SK-N-SH (cell line): ENCODE data around the gene MRPS27. TPM values are rescaled to one million over a fixed set of nuclear protein-coding genes. Genes with fewer than 3 reads are reported as not detected.
A peak's percentile ranks its signal among the peaks of the same experiment; 100 is the strongest.

Experiments used
- CTCF ChIA-PET: fragments of 300-600, 350-600 bp; formaldehyde crosslinking; extraction: SDS; loops from one replicate; lab custom pipeline; 2021; lab: Yijun Ruan, JAX
- POLR2A ChIA-PET: fragments of 350-600 bp; sonication (Branson Sonifier 250); formaldehyde crosslinking; extraction: SDS; loops from one replicate; lab custom pipeline; 2020; ENCODE audit warnings: antibody characterized with exemption, inconsistent platforms; lab: Yijun Ruan, JAX
- DNase-seq: peaks from one replicate; pipeline ENCODE4 v3.0.0; 2012
- H2AFZ ChIP-seq: fragments of 200-600 bp; sonication (generic); 2 replicates; pipeline ENCODE4 v1.8.1; 2016; ENCODE audit warnings: antibody characterized with exemption, mild to moderate bottlenecking, low read depth
- H3F3A ChIP-seq: fragments of 200-600 bp; sonication (generic); replicated peaks from 2 replicates; pipeline ENCODE3; 2016; ENCODE audit warnings: antibody characterized with exemption, mild to moderate bottlenecking; ENCODE audit not compliant: insufficient read depth
- H3K27ac ChIP-seq, 2 experiments: fragments of 200-500 bp in 1 of 2; fragments of 200-600 bp in 1 of 2; sonication (Bioruptor generic) in 1 of 2; sonication (generic), shearing (Covaris generic) in 1 of 2; 2 replicates each; pipeline versions ENCODE4 v1.5.1 to v1.6.1; 2014 to 2016; ENCODE audit warnings: low read depth in 2 of 2, inconsistent platforms in 1 of 2, low read length in 1 of 2, mild to moderate bottlenecking in 1 of 2, mixed read lengths in 1 of 2
- H3K27me3 ChIP-seq: fragments of 200-600 bp; sonication (generic), shearing (Covaris generic); 2 replicates; pipeline ENCODE4 v1.6.1; 2016; ENCODE audit warnings: mixed run types; ENCODE audit not compliant: insufficient read depth
- H3K36me3 ChIP-seq, 2 experiments: fragments of 200-500 bp in 1 of 2; fragments of 200-600 bp in 1 of 2; sonication (Bioruptor generic) in 1 of 2; sonication (generic) in 1 of 2; replicated peaks in 1 of 2; 2 replicates each; pipeline versions ENCODE3 to v1.5.1; 2014 to 2016; ENCODE audit warnings: low read length in 1 of 2, mild to moderate bottlenecking in 1 of 2; ENCODE audit not compliant: insufficient read depth in 2 of 2, control insufficient read depth in 1 of 2
- H3K4me1 ChIP-seq, 2 experiments: fragments of 200-500 bp in 1 of 2; fragments of 200-600 bp in 1 of 2; sonication (Bioruptor generic) in 1 of 2; sonication (generic), shearing (Covaris generic) in 1 of 2; 2 replicates each; pipeline versions ENCODE4 v1.5.1 to v1.6.1; 2014 to 2016; ENCODE audit warnings: low read depth in 1 of 2, low read length in 1 of 2, mixed run types in 1 of 2; ENCODE audit not compliant: insufficient read depth in 2 of 2, control insufficient read depth in 1 of 2
- H3K4me2 ChIP-seq: fragments of 200-600 bp; sonication (generic), shearing (Covaris generic); 2 replicates; pipeline ENCODE4 v1.6.1; 2017; ENCODE audit warnings: mixed run types
- H3K4me3 ChIP-seq, 2 experiments: fragments of 200-500 bp in 1 of 2; fragments of 200-600 bp in 1 of 2; sonication (Bioruptor generic) in 1 of 2; sonication (generic), shearing (Covaris generic) in 1 of 2; 2 replicates each; pipeline versions ENCODE4 v1.5.1 to v1.8.1; 2014 to 2016; ENCODE audit warnings: low read depth in 2 of 2, inconsistent platforms in 1 of 2, low read length in 1 of 2, mild to moderate bottlenecking in 1 of 2, mixed read lengths in 1 of 2, moderate library complexity in 1 of 2
- H3K79me2 ChIP-seq: fragments of 200-600 bp; sonication (generic); 2 replicates; pipeline ENCODE4 v1.8.1; 2017; ENCODE audit warnings: mild to moderate bottlenecking; ENCODE audit not compliant: insufficient read depth
- H3K9ac ChIP-seq: fragments of 200-600 bp; sonication (generic); 2 replicates; pipeline ENCODE4 v1.6.1; 2017; ENCODE audit warnings: mixed run types
- H3K9me2 ChIP-seq: fragments of 200-600 bp; sonication (generic); 2 replicates; pipeline ENCODE4 v1.6.1; 2017; ENCODE audit warnings: mixed run types
- H3K9me3 ChIP-seq: fragments of 200-600 bp; sonication (generic); 2 replicates; pipeline ENCODE4 v1.6.1; 2017; ENCODE audit warnings: mixed run types, mild to moderate bottlenecking, moderate library complexity
- H4K20me1 ChIP-seq: fragments of 200-600 bp; sonication (generic); 2 replicates; pipeline ENCODE4 v1.6.1; 2017; ENCODE audit warnings: mild to moderate bottlenecking, mixed run types; ENCODE audit not compliant: insufficient read depth
- FOSL2 ChIP-seq: IDR thresholded peaks from 2 replicates; pipeline ENCODE4 v1.4.0; 2012; ENCODE audit warnings: low read depth, mild to moderate bottlenecking, moderate library complexity, borderline replicate concordance
- GABPA ChIP-seq: IDR thresholded peaks from 2 replicates; pipeline ENCODE4 v1.4.0; 2012; ENCODE audit warnings: low read depth, mild to moderate bottlenecking
- MAX ChIP-seq: IDR thresholded peaks from 2 replicates; pipeline ENCODE4 v1.4.0; 2012; ENCODE audit warnings: low read depth
- MEF2A ChIP-seq: IDR thresholded peaks from 2 replicates; pipeline ENCODE4 v1.4.0; 2012; ENCODE audit warnings: low read depth, borderline replicate concordance
- NRF1 ChIP-seq: IDR thresholded peaks from 2 replicates; pipeline ENCODE4 v1.6.1; 2012; ENCODE audit warnings: low read depth, mild to moderate bottlenecking, low read length
- POLR2AphosphoS5 ChIP-seq: IDR thresholded peaks from 2 replicates; pipeline ENCODE4 v1.6.1; 2012; ENCODE audit warnings: low read depth, low read length
- RAD21 ChIP-seq: IDR thresholded peaks from 2 replicates; pipeline ENCODE4 v1.6.1; 2012; ENCODE audit warnings: mild to moderate bottlenecking, low read length
- RFX5 ChIP-seq: IDR thresholded peaks from 2 replicates; pipeline ENCODE4 v1.6.1; 2012; ENCODE audit warnings: mild to moderate bottlenecking, improper control_type of control experiment, low read length
- SMC3 ChIP-seq: IDR thresholded peaks from 2 replicates; pipeline ENCODE4 v1.6.1; 2012; ENCODE audit warnings: low read depth, low read length, improper control_type of control experiment
- TAF1 ChIP-seq: IDR thresholded peaks from 2 replicates; pipeline ENCODE4 v1.6.1; 2012; ENCODE audit warnings: low read depth, mild to moderate bottlenecking, low read length, moderate library complexity, borderline replicate concordance
- USF1 ChIP-seq: IDR thresholded peaks from 2 replicates; pipeline ENCODE4 v1.4.0; 2012; ENCODE audit warnings: low read depth, borderline replicate concordance
- WGBS: methylation state at CpG from one replicate; pipeline ENCODE4 v1.1.6; 2017; ENCODE audit warnings: low lambda C conversion rate; 5-methylcytosine and 5-hydroxymethylcytosine counted together
- polyA plus RNA-seq, 3 experiments: library from polyadenylated mRNA; depleted of rRNA; stranded (reverse); fragments of >200 nt; gene quantifications; 2 replicates each; pipeline ENCODE4 v1.2.3, GENCODE V29; 2012
- TF ChIP-seq, protein P1 (sequence below): IDR thresholded peaks from 2 replicates; pipeline ENCODE4 v1.4.0; 2012; ENCODE audit warnings: low read depth, borderline replicate concordance
- TF ChIP-seq, protein P2 (sequence below): fragments of 150-350 bp; IDR thresholded peaks from 2 replicates; pipeline ENCODE4 v1.6.1; 2017; ENCODE audit warnings: antibody characterized with exemption, low read length, low read depth, borderline replicate concordance

MRPS27 gene
- polyA plus RNA-seq, 1 of the 3 experiments (the other 2 are of a cell fraction), result 37.5 TPM

GRCh38 chr5:72237415-72237814, 82.6 kb downstream of the MRPS27 start (continued):
- no peak for TF ChIP-seq RFX5
- TF ChIP-seq, protein P1, sequence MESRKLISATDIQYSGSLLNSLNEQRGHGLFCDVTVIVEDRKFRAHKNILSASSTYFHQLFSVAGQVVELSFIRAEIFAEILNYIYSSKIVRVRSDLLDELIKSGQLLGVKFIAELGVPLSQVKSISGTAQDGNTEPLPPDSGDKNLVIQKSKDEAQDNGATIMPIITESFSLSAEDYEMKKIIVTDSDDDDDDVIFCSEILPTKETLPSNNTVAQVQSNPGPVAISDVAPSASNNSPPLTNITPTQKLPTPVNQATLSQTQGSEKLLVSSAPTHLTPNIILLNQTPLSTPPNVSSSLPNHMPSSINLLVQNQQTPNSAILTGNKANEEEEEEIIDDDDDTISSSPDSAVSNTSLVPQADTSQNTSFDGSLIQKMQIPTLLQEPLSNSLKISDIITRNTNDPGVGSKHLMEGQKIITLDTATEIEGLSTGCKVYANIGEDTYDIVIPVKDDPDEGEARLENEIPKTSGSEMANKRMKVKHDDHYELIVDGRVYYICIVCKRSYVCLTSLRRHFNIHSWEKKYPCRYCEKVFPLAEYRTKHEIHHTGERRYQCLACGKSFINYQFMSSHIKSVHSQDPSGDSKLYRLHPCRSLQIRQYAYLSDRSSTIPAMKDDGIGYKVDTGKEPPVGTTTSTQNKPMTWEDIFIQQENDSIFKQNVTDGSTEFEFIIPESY, result no peak
- TF ChIP-seq POLR2AphosphoS5, result no peak
- TF ChIP-seq GABPA, result no peak

- DNase-seq, result no peak
- Histone ChIP-seq H3K4me3 (no peak overlapping the region), H3K36me3 (peaks cover 15 to 38% of the 10 kb centered on the region in 2 experiments), H3F3A (peaks cover 22% of the 10 kb centered on the region), H3K27me3 (no peaks in the 10 kb centered on the region), H3K9me2 (no peaks in the 10 kb centered on the region), H3K4me1 (peaks cover 0 to 22% of the 10 kb centered on the region in 2 experiments; a peak in 2 of 4 replicates), H3K9ac (no peak overlapping the region), H2AFZ (no peak overlapping the region), H4K20me1 (no peaks in the 10 kb centered on the region), H3K4me2 (no peak overlapping the region), H3K27ac (peak overlapping the region in 1 of 2 experiments; percentile 67; a peak in 2 of 4 replicates), H3K79me2 (peaks cover 3% of the 10 kb centered on the region; the same call in 1 of the 2 replicates), H3K9me3 (no peaks in the 10 kb centered on the region)
- POLR2A ChIA-PET, result no interaction called here
- WGBS, result 86% methylated on average over 1 of the region's 1 CpG
- TF ChIP-seq, protein P2, sequence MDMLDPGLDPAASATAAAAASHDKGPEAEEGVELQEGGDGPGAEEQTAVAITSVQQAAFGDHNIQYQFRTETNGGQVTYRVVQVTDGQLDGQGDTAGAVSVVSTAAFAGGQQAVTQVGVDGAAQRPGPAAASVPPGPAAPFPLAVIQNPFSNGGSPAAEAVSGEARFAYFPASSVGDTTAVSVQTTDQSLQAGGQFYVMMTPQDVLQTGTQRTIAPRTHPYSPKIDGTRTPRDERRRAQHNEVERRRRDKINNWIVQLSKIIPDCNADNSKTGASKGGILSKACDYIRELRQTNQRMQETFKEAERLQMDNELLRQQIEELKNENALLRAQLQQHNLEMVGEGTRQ, result no peak
- TF ChIP-seq, protein P1, result no peak
- TF ChIP-seq SMC3, result no peak
- no peak for TF ChIP-seq RAD21
- TF ChIP-seq FOSL2, result no peak
- no peak for TF ChIP-seq RFX5
- TF ChIP-seq MEF2A, result no peak
- no peak for TF ChIP-seq TAF1
- TF ChIP-seq NRF1, result no peak
- TF ChIP-seq USF1, result no peak
- TF ChIP-seq MAX, result no peak
- CTCF ChIA-PET, result interaction anchor here (1.4 kb wide), 1 partner anchor 9 kb away, joined by 9 read pairs; no protein-coding TSS in a partner anchor
Measured at GRCh38 chr5:72235725-72236124, 84.3 kb downstream of the MRPS27 start.
